Fibroblast of upper back skin (primary cell): Measurements from ENCODE around the gene C22orf39.

ENCODE experiments used
- DNase-seq: peaks from one replicate; pipeline ENCODE4 v3.0.0-alpha.2; 2013

Gene C22orf39, protein sequence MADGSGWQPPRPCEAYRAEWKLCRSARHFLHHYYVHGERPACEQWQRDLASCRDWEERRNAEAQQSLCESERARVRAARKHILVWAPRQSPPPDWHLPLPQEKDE

GRCh38 chr22:19447330-19448075 is at the start of gene C22orf39:
Gene C22orf39 (minus strand): TSS chr22:19447711. CDS start chr22:19447688, 23 bp downstream.
- DNase-seq, result peak; percentile 92

- DNase-seq, result peak; percentile 28
Observed at GRCh38 chr22:19497245-19497644, 49.7 kb upstream of the C22orf39 start.

DNA sequence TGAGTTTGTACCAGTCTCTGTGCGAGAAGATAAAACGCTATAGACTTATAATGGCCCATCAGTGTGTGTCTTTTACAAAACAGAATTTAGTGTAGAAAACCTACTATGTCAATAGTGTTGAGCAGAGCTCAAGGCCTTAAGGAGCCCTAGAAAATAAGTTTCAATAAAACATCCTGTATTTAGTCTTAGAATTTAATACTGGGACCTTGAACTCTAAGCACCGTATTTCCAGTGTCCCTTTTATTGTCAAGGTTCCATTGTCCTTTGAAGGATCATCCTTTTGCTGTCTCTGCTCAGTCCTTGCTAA is 48.8 kb upstream of the C22orf39 start:
- DNase-seq, result no peak

GRCh38 chr22:19495562-19496323 is 48.2 kb upstream of the C22orf39 start:
- peak; percentile 28 for DNase-seq

GRCh38 chr22:19494676-19495173 is 47.2 kb upstream of the C22orf39 start:
- DNase-seq, result no peak

DNA sequence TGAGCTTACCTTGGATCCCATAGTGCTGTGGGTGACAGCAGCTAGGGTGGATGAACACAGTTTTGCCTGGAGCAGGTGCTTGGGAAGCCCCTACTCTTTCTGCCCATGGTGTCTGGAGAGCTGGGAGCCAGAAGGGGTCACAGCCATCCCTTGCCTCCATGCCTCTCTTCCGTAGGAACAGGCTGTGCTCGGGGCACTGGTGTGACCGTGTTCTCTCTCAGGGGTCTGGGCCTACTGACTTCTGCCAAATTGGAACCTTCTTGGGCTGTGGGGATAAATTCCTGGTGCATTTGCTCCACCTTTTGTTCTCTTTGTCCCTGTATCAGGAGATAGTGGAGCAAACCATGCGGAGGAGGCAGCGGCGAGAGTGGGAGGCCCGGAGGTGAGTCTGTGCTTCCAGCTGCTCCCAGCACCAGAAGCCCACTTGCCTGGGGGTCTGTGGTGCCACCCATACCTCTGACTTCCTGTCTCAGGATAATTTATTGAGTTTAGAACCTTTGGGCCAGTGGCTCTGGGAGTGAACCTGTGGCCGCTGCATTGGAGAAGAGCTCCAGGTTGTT is 46.6 kb upstream of the C22orf39 start:
- DNase-seq, result no peak

DNA sequence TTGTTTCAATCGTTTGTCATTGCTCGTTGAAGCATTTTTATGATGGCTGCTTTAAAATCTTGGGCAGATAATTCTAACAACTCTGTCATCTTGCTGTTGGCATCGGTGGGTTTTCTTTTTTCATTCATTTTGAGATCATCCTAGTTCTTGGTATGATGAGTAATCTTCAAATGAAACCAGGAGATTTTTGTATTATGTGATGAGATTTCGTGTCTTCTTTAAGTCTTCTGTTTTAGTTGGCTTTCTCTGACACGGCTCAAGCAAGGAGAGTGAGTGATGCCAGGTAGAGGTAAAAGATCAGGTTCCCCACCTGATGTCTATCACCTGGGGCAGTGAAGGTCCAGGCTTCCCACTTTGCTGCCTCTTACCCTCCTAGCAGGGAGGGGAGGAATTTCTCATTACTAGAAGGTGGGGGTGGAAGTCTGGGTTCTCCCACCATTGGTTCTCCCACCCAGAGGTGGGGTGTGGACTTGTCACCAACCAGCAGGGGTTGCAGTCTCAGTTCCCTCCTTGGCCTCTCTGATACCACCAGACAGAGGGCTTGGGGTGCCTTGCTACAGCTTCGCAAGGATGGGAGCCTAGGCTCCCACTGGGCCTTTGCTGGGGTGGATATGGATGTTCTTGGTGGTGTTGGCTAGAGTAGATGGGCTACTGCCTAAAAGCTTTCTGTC is 45.1 kb upstream of the C22orf39 start:
- no peak for DNase-seq

- DNase-seq, result no peak
Observed at GRCh38 chr22:19490628-19491230, 43.2 kb upstream of the C22orf39 start.

- no peak for DNase-seq
Observed at GRCh38 chr22:19488884-19489843, 41.7 kb upstream of the C22orf39 start.

GRCh38 chr22:19488285-19488684 is 40.8 kb upstream of the C22orf39 start:
- no peak for DNase-seq

DNA sequence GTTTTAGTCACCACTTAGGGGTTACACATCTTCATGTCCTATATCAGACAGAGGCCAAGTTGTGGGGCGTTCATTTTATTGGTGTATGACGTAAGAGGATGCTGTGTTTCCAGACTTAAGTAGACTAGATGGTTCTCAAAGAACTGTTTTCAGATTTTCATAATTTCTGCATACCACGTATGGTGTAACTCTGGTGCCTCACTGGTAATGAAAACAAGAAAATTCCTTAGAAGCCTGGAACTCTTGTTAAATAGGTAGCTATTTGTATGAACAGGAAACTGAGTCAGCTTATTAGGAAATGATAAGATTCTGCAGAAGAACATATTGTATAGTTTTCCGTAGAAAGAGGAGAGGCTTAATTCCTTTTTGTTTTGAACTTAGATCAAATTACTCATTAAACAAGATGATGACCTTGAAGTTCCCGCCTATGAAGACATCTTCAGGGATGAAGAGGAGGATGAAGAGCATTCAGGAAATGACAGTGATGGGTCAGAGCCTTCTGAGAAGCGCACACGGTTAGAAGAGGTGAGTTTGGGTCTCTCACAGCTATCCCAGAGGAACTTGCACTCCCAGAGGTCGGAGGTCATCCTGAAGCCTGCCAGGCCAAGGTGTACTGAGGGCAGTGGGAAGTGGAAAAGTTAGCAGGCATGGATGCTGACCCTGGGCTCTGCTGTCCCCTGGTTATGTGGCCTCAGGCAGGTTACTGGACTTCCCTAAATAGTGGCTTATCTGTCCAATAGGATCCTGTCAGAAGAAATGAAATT is 36.2 kb upstream of the C22orf39 start:
- DNase-seq, result no peak

DNA sequence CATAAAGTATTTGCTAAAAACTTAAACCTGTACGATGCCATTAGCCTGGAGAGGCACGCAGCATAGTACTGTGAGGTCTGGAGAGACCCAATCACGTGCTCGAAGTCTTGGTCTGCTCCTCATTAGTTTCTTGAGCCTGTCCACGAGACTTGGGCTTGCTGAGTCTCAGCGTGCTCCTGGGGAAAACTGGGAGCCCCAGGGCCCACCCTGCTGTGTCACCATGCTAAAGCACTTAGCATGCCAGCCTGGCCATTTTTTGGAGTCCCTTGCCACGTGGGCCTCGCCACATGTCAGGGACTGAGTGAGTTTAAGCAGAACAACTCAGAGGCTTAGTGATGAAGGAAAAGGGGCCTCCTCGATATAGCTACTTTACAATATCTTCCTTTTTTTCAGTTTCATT is 34.8 kb upstream of the C22orf39 start:
- DNase-seq, result no peak

DNA sequence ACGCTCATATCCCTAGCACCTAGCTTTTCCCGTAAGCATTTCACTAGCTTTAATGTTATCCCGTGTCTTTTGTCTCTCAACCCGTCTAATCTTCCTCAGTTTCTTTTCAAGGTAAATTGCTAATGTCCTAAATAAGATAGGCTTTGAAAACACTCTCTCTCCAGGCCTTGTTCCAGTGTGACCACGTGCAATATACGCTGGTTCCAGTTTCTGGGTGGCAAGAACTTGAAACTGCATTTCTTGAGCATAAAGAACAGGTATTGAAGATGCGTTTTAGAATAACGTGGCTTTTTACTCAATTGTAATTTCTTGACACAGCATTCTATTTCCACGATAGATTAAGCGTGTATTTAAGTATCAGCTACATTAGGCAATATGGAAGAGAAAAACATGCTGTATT is 33.3 kb upstream of the C22orf39 start:
- DNase-seq, result no peak

DNA sequence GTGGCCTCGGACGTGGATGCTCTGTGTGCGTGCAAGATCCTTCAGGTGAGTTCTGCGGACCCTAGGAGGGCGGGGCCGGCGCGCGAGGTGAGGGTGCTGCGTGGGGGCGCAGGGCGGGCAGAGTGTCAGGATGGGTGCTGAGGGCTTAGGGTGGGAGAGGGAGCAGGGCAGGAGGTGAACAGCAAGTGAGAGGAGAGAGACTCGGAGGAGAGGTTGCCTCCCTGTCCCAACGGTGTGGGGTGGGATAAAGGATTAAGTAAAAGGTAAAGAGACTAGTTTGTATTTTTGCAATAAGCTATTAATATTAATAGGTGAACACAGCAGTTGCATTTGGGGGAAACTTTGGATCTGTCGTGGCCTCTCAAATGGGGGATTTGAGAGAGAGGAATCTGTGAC is 32.7 kb upstream of the C22orf39 start:
- DNase-seq, result no peak

DNA sequence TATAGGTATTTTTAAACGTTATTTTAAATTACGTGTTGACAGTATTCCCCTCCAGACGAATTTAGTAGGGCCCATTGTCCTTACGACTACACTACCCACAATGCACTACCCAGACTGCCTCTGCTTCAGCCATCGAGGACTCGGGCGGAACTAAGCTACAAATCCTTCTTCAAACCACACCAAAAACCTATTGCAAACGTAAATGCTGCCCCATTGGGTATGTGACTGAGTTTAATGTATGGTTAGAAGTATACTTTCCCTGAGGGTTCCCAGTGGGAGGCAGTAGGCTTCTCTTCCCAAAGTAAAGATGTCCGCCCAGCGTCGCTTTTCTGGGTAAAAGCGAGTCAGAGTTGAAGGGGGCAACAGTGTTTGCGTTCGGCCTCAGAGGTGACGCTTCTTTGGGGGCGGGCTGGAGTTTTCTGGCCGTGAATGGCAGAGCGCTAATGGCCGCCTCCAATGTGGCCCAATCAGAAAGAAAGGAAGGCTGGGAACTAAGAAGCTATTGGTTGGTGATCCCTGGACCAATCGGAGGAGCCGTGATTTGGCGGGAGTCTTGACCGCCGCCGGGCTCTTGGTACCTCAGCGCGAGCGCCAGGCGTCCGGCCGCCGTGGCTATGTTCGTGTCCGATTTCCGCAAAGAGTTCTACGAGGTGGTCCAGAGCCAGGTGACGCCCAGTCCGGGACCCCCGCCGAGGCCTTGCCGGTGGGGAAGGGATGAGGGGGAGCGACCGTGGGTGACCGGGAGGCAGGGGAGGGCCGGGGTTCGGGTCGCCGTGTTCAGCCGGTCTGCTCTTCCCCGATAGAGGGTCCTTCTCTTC is 32.1 kb upstream of the C22orf39 start, which contains the start of gene CDC45:
CDC45 (plus strand) TSS at position 566 of the 818 bp plus-strand sequence; CDS start at position 615, 49 bp downstream.
- DNase-seq, result peak; percentile 98

- peak; percentile 78 for DNase-seq
Observed at GRCh38 chr22:19478901-19479354, 31.4 kb upstream of the C22orf39 start, which contains the start of gene UFD1. Gene UFD1 (minus strand): TSS chr22:19479193. CDS start chr22:19479085, 108 bp downstream.

DNA sequence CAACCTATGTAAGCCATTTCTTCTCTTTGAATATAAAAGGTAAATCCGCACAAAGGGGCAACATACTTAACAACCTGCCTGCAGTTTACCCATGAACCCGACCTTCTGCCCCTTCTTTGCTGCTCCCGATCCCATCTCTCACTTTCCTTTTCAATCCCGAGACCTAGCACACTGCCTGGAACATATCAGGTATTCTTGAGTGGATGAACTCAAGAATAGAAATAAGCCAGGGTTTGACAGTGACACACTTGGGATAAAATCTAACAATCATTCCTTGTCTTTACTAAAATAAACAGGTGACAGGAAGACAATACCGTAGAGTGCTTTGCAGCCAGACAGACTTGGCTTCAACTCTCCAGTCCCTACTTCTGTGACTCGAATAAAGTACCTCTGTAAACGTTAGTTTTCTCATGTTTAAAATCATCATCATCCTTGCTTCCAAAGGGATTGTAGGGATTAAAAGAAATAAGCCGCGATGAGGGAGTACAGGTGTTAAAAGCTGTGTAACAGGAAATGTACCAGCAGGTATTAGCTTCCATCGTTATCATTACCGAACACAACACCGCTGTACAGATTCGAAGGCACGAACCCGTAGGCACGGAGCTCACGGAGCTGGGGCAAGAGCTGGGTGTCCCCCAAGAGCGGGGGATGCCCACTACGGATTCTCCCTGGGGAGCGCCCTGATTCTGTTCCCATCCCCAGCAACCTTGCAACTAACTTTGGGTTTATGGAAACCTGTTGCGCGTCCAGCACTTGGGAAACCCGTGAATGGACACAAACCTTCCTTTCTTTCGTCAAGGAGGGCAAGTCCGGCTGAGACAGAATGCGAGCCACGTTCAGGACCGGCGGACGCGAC is 30.8 kb upstream of the C22orf39 start:
- DNase-seq, result no peak

GRCh38 chr22:19477321-19478044 is 30.0 kb upstream of the C22orf39 start:
- peak; percentile 7 for DNase-seq
